HepG2 (cell line): ENCODE measurements around the gene NEK9. TPM values are rescaled to one million over a fixed set of nuclear protein-coding genes. Genes with fewer than 3 reads are reported as not detected.
A peak's percentile ranks its signal among the peaks of the same experiment; 100 is the strongest.

Experiments
- DR1 ChIP-seq: sonication (generic); formaldehyde crosslinking; IDR thresholded peaks from 2 replicates; pipeline ENCODE4 v1.8.0; 2021; ENCODE audit warnings: mild to moderate bottlenecking, missing genetic modification reagents, inconsistent platforms
- ELF1 ChIP-seq: sonication (generic); formaldehyde crosslinking; IDR thresholded peaks from 2 replicates; pipeline ENCODE4 v1.4.0; 2020; ENCODE audit warnings: missing genetic modification reagents
- GABPB1 ChIP-seq: IDR thresholded peaks from 2 replicates; pipeline ENCODE4 v1.6.1; 2016; ENCODE audit warnings: mild to moderate bottlenecking, missing genetic modification reagents, moderate library complexity, missing compliant biosample characterization
- HDAC2 ChIP-seq: sonication (generic); formaldehyde crosslinking; IDR thresholded peaks from 2 replicates; pipeline ENCODE4 v1.4.0; 2020; ENCODE audit warnings: missing genetic modification reagents
- HNF4G ChIP-seq, 2 experiments: sonication (generic) in 1 of 2; formaldehyde crosslinking in 1 of 2; IDR thresholded peaks; 2 replicates each; pipeline versions ENCODE4 v1.4.0 to v1.6.1; 2011 to 2020; ENCODE audit warnings: borderline replicate concordance in 2 of 2, low read depth in 2 of 2, mild to moderate bottlenecking in 2 of 2, low read length in 1 of 2, missing genetic modification reagents in 1 of 2, moderate library complexity in 1 of 2
- HOXA5 ChIP-seq: sonication (generic); formaldehyde crosslinking; IDR thresholded peaks from 2 replicates; pipeline ENCODE4 v1.4.0; 2020; ENCODE audit warnings: missing genetic modification reagents
- NCOA1 ChIP-seq: sonication (generic); formaldehyde crosslinking; IDR thresholded peaks from 2 replicates; pipeline ENCODE4 v1.9.0; 2021; ENCODE audit warnings: missing genetic modification reagents
- NFKB2 ChIP-seq: sonication (generic); formaldehyde crosslinking; IDR thresholded peaks from 2 replicates; pipeline ENCODE4 v1.4.0; 2020; ENCODE audit warnings: missing genetic modification reagents, borderline replicate concordance
- NR2F1 ChIP-seq, 2 experiments: fragments of 450-650 bp in 1 of 2; formaldehyde crosslinking in 1 of 2; IDR thresholded peaks; 2 replicates each; pipeline versions ENCODE4 v1.5.0 to v1.6.1; 2016 to 2020; ENCODE audit warnings: mild to moderate bottlenecking in 1 of 2, missing compliant biosample characterization in 1 of 2, missing genetic modification reagents in 1 of 2, moderate library complexity in 1 of 2
- RFX3 ChIP-seq: IDR thresholded peaks from 2 replicates; pipeline ENCODE4 v1.6.1; 2016; ENCODE audit warnings: missing biosample characterization, missing genetic modification reagents
- SOX13 ChIP-seq, 3 experiments: fragments of 450-650 bp in 1 of 3; sonication (generic) in 1 of 3; formaldehyde crosslinking in 1 of 3; IDR thresholded peaks in 2 of 3; conservative IDR thresholded peaks in 1 of 3; 2 replicates each; pipeline versions ENCODE4 v1.5.0 to v1.6.1; 2016 to 2020; ENCODE audit warnings: antibody characterized with exemption in 1 of 3, mild to moderate bottlenecking in 1 of 3, missing compliant biosample characterization in 1 of 3, missing genetic modification reagents in 1 of 3, moderate library complexity in 1 of 3
- TEAD2 ChIP-seq: sonication (generic); formaldehyde crosslinking; IDR thresholded peaks from 2 replicates; pipeline ENCODE4 v1.9.0; 2021; ENCODE audit warnings: missing genetic modification reagents
- ZFP36L2 ChIP-seq: sonication (generic); formaldehyde crosslinking; IDR thresholded peaks from 2 replicates; pipeline ENCODE4 v1.4.0; 2020; ENCODE audit warnings: missing genetic modification reagents
- ZNF17 ChIP-seq: sonication (generic); formaldehyde crosslinking; IDR thresholded peaks from 2 replicates; pipeline ENCODE4 v1.5.0; 2020; ENCODE audit warnings: mild to moderate bottlenecking, missing genetic modification reagents
- ZNF230 ChIP-seq: sonication (generic); formaldehyde crosslinking; IDR thresholded peaks from 2 replicates; pipeline ENCODE4 v1.4.0; 2020; ENCODE audit warnings: mild to moderate bottlenecking, missing genetic modification reagents
- ZNF460 ChIP-seq: sonication (generic); formaldehyde crosslinking; IDR thresholded peaks from 2 replicates; pipeline ENCODE4 v1.5.1; 2020; ENCODE audit warnings: missing genetic modification reagents, mild to moderate bottlenecking, borderline replicate concordance
- ZNF550 ChIP-seq: sonication (generic); formaldehyde crosslinking; IDR thresholded peaks from 2 replicates; pipeline ENCODE4 v1.4.0; 2020; ENCODE audit warnings: mild to moderate bottlenecking, missing genetic modification reagents, borderline replicate concordance
- ZNF607 ChIP-seq: sonication (generic); formaldehyde crosslinking; IDR thresholded peaks from 2 replicates; pipeline ENCODE4 v1.5.1; 2020; ENCODE audit warnings: missing genetic modification reagents, mild to moderate bottlenecking, borderline replicate concordance
- ZNF878 ChIP-seq: sonication (generic); formaldehyde crosslinking; IDR thresholded peaks from 2 replicates; pipeline ENCODE4 v1.8.1; 2023; ENCODE audit warnings: mild to moderate bottlenecking, missing genetic modification reagents, moderate library complexity
- polyA plus RNA-seq, 8 experiments: library from polyadenylated mRNA; depleted of rRNA in 3 of 8; stranded (reverse) in 7 of 8; unstranded in 1 of 8; fragments of >200 nt; fragmentation: Illumina TruSeq in 4 of 8; extraction: Trizol in 4 of 8; gene quantifications; 2 replicates each; pipeline versions ENCODE4 v1.2.1 to v1.2.3, GENCODE V29; 2011 to 2016; ENCODE audit warnings: low read depth in 4 of 8, missing spikeins in 1 of 8, mixed read lengths in 1 of 8; ENCODE audit not compliant: insufficient read depth in 1 of 8
- total RNA-seq, 5 experiments: library from RNA; depleted of rRNA; stranded (reverse); fragments of >200 nt; fragmentation: Illumina TruSeq; extraction: Trizol; gene quantifications; 2 replicates each; pipeline ENCODE4 v1.2.3, GENCODE V29; 2016; ENCODE audit warnings: low read depth in 1 of 5
- TF ChIP-seq, protein P1 (sequence below): IDR thresholded peaks from 2 replicates; pipeline ENCODE4 v1.6.1; 2012; ENCODE audit warnings: low read depth, low read length, improper control_type of control experiment
- TF ChIP-seq, protein P2 (sequence below): sonication (generic); formaldehyde crosslinking; IDR thresholded peaks from 2 replicates; pipeline ENCODE4 v1.4.0; 2020; ENCODE audit warnings: low read depth, missing genetic modification reagents
- TF ChIP-seq, protein P3 (sequence below): sonication (generic); formaldehyde crosslinking; IDR thresholded peaks from 2 replicates; pipeline ENCODE4 v1.4.0; 2020; ENCODE audit warnings: missing genetic modification reagents, borderline replicate concordance

NEK9 gene
- total and polyA plus RNA-seq, 2 of the 13 experiments (the other 11 are each of a cell fraction or from before 2014, with no cell fraction given) = 16.5 to 27.3 TPM

DNA sequence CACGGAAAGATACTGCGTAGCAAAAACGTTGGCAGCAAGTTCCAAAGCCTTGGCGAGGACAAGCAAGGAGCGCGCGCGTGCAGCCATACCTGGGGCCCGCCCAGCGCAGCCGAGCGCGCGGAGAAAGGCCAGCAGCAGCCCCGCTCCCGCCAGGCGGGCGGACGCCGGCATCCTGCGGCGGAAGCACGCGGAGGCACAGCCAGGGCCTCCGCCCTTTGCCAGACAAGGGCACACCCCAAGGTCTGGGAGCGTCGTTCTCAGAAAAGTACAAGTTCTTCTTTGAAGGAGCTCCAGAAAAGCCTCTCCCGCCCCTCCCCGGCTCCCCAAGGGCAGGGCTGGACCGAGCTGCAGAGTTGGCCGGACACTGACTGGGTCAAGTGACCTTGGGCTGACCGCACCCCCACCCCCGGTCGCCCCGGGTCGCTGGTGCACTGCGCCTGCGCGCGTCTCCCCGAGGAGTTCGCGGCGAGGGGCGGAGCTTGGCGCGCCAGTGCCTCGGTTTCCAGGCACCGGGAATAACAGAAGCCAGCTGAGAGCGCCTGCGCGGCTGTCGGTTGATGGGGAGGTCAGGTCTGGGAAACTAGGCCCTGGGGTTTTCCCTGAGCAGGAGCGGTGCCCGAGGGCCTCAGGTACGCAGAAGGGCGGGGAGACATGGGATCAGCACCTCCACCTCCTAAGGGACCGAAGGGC is 57.6 kb downstream of the NEK9 start, which contains the start of gene ZC2HC1C (continued):
- TF ChIP-seq, protein P1, sequence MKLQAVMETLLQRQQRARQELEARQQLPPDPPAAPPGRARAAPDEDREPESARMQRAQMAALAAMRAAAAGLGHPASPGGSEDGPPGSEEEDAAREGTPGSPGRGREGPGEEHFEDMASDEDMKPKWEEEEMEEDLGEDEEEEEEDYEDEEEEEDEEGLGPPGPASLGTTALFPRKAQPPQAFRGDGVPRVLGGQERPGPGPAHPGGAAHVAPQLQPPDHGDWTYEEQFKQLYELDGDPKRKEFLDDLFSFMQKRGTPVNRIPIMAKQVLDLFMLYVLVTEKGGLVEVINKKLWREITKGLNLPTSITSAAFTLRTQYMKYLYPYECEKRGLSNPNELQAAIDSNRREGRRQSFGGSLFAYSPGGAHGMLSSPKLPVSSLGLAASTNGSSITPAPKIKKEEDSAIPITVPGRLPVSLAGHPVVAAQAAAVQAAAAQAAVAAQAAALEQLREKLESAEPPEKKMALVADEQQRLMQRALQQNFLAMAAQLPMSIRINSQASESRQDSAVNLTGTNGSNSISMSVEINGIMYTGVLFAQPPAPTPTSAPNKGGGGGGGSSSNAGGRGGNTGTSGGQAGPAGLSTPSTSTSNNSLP = 0 out of 2 replicates have a peak, but pooled peaks have one; percentile 8
- TF ChIP-seq SOX13 (IDR thresholded peaks at IDR 0.05) (0 out of 2 replicates have a peak, but pooled peaks have one; percentile 9), SOX13 (CRISPR knock-in tag; conservative IDR thresholded peaks at IDR 0.05 in 1 of 2, IDR thresholded peaks at IDR 0.05 in 1 of 2) (no peak), ZNF607 (CRISPR knock-in tag) (peak; percentile 97), HOXA5 (CRISPR knock-in tag) (0 out of 2 replicates have a peak, but pooled peaks have one; percentile 72), HDAC2 (CRISPR knock-in tag) (peak; percentile 53), ZNF17 (no peak), HNF4G (IDR thresholded peaks at IDR 0.05; ENCODE audit: borderline replicate concordance, low read depth, low read length) (no peak; the same call in 1 of the 2 replicates), HNF4G (CRISPR knock-in tag; IDR thresholded peaks at IDR 0.05; ENCODE audit: borderline replicate concordance, low read depth) (no peak), NFKB2 (peak; percentile 91; the same call in 1 of the 2 replicates), DR1 (CRISPR knock-in tag) (peak; percentile 57; the same call in 1 of the 2 replicates), ZNF550 (CRISPR knock-in tag) (no peak), ZNF878 (CRISPR knock-in tag) (0 out of 2 replicates have a peak, but pooled peaks have one; percentile 49), ELF1 (no peak; the same call in 1 of the 2 replicates), NCOA1 (CRISPR knock-in tag) (peak; percentile 74; the same call in 1 of the 2 replicates), TEAD2 (CRISPR knock-in tag) (no peak), ZNF460 (CRISPR knock-in tag) (no peak), NR2F1 (CRISPR knock-in tag; IDR thresholded peaks at IDR 0.05) (peak in 1 of 2 experiments; percentile 75; a peak in 2 of 4 replicates), ZFP36L2 (CRISPR knock-in tag) (no peak), GABPB1 (CRISPR knock-in tag) (peak; percentile 79; the same call in 1 of the 2 replicates), RFX3 (CRISPR knock-in tag) (peak; percentile 44; the same call in 1 of the 2 replicates), ZNF230 (peak; percentile 49; the same call in 1 of the 2 replicates)
- TF ChIP-seq, protein P2, sequence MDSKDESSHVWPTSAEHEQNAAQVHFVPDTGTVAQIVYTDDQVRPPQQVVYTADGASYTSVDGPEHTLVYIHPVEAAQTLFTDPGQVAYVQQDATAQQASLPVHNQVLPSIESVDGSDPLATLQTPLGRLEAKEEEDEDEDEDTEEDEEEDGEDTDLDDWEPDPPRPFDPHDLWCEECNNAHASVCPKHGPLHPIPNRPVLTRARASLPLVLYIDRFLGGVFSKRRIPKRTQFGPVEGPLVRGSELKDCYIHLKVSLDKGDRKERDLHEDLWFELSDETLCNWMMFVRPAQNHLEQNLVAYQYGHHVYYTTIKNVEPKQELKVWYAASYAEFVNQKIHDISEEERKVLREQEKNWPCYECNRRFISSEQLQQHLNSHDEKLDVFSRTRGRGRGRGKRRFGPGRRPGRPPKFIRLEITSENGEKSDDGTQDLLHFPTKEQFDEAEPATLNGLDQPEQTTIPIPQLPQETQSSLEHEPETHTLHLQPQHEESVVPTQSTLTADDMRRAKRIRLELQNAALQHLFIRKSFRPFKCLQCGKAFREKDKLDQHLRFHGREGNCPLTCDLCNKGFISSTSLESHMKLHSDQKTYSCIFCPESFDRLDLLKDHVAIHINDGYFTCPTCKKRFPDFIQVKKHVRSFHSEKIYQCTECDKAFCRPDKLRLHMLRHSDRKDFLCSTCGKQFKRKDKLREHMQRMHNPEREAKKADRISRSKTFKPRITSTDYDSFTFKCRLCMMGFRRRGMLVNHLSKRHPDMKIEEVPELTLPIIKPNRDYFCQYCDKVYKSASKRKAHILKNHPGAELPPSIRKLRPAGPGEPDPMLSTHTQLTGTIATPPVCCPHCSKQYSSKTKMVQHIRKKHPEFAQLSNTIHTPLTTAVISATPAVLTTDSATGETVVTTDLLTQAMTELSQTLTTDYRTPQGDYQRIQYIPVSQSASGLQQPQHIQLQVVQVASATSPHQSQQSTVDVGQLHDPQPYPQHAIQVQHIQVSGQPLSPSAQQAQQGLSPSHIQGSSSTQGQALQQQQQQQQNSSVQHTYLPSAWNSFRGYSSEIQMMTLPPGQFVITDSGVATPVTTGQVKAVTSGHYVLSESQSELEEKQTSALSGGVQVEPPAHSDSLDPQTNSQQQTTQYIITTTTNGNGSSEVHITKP (CRISPR knock-in tag) = peak; percentile 46; the same call in 1 of the 2 replicates
- TF ChIP-seq, protein P3, sequence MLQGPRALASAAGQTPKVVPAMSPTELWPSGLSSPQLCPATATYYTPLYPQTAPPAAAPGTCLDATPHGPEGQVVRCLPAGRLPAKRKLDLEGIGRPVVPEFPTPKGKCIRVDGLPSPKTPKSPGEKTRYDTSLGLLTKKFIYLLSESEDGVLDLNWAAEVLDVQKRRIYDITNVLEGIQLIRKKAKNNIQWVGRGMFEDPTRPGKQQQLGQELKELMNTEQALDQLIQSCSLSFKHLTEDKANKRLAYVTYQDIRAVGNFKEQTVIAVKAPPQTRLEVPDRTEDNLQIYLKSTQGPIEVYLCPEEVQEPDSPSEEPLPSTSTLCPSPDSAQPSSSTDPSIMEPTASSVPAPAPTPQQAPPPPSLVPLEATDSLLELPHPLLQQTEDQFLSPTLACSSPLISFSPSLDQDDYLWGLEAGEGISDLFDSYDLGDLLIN (CRISPR knock-in tag) = peak; percentile 87; the same call in 1 of the 2 replicates
